ENCODE data around the gene NLRP11. TPM values are rescaled to one million over a fixed set of nuclear protein-coding genes. Genes with fewer than 3 reads are reported as not detected.

NLRP11 gene
- total RNA-seq, 6 experiments from 2014 or later, result 0.22 to 0.92 (median 0.25) TPM

GRCh38 chr19:55809381-55810058, 22.3 kb downstream of the NLRP11 start:
- ATAC-seq, result peak; percentile 97 to 99 (median 98)
- intact Hi-C loops (cut with DNase I), result loop anchor here in 1 of 2 donors (5.0 to 10.0 kb wide), 2 partner anchors 125 to 172 kb away; no protein-coding TSS in a partner anchor

DNA sequence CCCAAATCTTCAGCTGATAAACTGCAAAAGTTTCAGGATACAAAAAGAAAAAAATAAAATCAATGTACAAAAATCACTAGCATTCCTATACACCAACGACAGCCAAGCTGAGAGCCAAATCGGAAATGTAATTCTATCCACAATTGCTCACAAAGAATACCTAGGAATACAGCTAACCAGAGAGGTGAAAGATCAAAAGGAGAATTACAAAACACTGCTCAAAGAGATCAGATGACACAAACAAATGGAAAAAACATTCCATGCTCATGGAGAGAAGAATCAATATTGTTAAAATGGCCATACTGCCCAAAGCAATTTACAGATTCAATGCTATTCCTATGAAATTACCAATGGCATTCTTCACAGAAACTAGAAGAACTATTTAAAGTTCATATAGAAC, 29.5 kb downstream of the NLRP11 start:
- intact Hi-C loops (cut with DNase I), result loop anchor here in 1 of 2 donors (10.0 kb wide), 1 partner anchor 117 kb away; no protein-coding TSS in a partner anchor
- WGBS (ENCODE audit: insufficient coverage, low coverage, low lambda C conversion rate, missing lambda C conversion rate), result 33% methylated on average over 2 of the region's 2 CpGs
- Histone ChIP-seq H3K27ac (no peak overlapping the region), H3K9me3 (no peaks in the 10 kb centered on the region), H3K27me3 (no peaks in the 10 kb centered on the region), H3K36me3 (no peaks in the 10 kb centered on the region), H3K4me3 (no peak overlapping the region), H3K4me1 (no peaks in the 10 kb centered on the region)
- ATAC-seq, result peak in 3 of 4 donors; percentile 48 to 69 (median 55)
- no peak for TF ChIP-seq CTCF (IDR thresholded peaks at IDR 0.05)
- no peak for TF ChIP-seq POLR2A (IDR thresholded peaks at IDR 0.05)
- DNase-seq, result no peak

More at GRCh38 chr19:55809381-55810058, 22.3 kb downstream of the NLRP11 start:
- H3K27me3 ChIP-seq, result no peaks in the 10 kb centered on the region
- peaks cover 0 to 8% (median 0%) of the 10 kb centered on the region in 4 donors for H3K4me1 ChIP-seq
- H3K36me3 ChIP-seq, result no peaks in the 10 kb centered on the region
- H3K4me3 ChIP-seq, result peak overlapping the region in 2 of 3 donors; percentile 17 to 18
- peak; percentile 68 to 81 (median 79) for DNase-seq
- no peak overlapping the region for H3K27ac ChIP-seq
- TF ChIP-seq POLR2A (IDR thresholded peaks at IDR 0.05) (no peak), CTCF (IDR thresholded peaks at IDR 0.05) (peak; percentile 66 to 73 (median 68))
- 17% methylated on average over 16 of the region's 20 CpGs for WGBS (ENCODE audit: insufficient coverage, low coverage, low lambda C conversion rate, missing lambda C conversion rate)
- no peaks in the 10 kb centered on the region for H3K9me3 ChIP-seq

- TF ChIP-seq POLR2A (IDR thresholded peaks at IDR 0.05) (no peak), CTCF (IDR thresholded peaks at IDR 0.05) (no peak)
- DNase-seq, result no peak
- H3K9me3 ChIP-seq, result no peaks in the 10 kb centered on the region
- H3K4me3 ChIP-seq, result no peak overlapping the region
- H3K4me1 ChIP-seq, result no peaks in the 10 kb centered on the region
- H3K27ac ChIP-seq, result no peak overlapping the region
- no peak for ATAC-seq
- H3K36me3 ChIP-seq, result no peaks in the 10 kb centered on the region
- 69% methylated on average over 7 of the region's 7 CpGs for WGBS (ENCODE audit: insufficient coverage, low coverage, low lambda C conversion rate, missing lambda C conversion rate)
- intact Hi-C loops (cut with DNase I), result loop anchor here in 1 of 2 donors (10.0 kb wide), 1 partner anchor 117 kb away; no protein-coding TSS in a partner anchor
- no peaks in the 10 kb centered on the region for H3K27me3 ChIP-seq
Measured at GRCh38 chr19:55801416-55801815, 30.4 kb downstream of the NLRP11 start.

DNA sequence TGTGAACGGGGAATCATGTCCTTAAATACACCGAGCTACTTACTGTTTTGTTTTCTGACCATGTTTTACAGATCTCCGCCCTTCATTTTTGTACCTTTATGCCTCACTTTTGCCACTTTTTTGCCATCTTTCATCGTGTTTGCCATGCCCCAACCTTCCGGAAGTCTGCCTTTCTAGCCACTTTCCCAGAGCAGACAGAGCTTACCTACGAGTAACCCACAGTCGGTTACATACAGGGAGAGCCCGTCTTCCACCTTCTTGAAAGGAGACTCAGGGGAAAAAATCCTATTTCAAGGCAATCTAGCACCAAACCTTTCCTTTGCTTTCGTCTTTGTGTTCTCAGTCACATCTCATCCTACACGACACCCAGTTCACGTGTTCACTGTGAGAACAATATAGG, 36.8 kb downstream of the NLRP11 start:
- WGBS (ENCODE audit: insufficient coverage, low coverage, low lambda C conversion rate, missing lambda C conversion rate), result 89% methylated on average over 11 of the region's 11 CpGs
- TF ChIP-seq POLR2A (IDR thresholded peaks at IDR 0.05), result no peak

DNA sequence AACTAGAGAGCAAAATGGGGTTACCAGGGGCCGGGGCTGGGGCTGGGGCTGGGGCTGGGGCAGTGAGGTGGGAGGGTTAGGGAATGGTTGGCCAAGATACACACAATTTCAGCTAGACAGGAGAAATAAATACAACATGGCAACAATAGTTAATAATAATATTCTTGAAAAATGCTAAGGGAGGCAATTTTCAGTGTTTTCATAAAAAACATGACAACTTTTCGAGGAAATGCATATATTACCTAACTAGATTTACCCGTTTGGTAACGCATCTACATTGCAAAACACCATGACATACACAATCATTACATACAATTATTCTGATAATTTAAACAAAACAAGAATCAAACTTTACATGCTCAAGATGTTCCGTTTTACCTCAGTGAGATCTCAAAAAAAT, 50.7 kb downstream of the NLRP11 start:
- TF ChIP-seq CTCF (IDR thresholded peaks at IDR 0.05), result no peak
- no peak for TF ChIP-seq POLR2A (IDR thresholded peaks at IDR 0.05)
- H3K4me1 ChIP-seq, result no peaks in the 10 kb centered on the region
- ATAC-seq, result no peak

More for the DNA sequence above, 36.8 kb downstream of the NLRP11 start:
- DNase-seq (no peak), ATAC-seq (no peak)
- Histone ChIP-seq H3K27ac (no peak overlapping the region), H3K4me1 (no peaks in the 10 kb centered on the region), H3K27me3 (no peaks in the 10 kb centered on the region), H3K9me3 (no peaks in the 10 kb centered on the region), H3K36me3 (no peaks in the 10 kb centered on the region), H3K4me3 (no peak overlapping the region)
- intact Hi-C loops (cut with DNase I), result no loop called here

More for the DNA sequence above, 50.7 kb downstream of the NLRP11 start:
- DNase-seq, result no peak
- 52% methylated on average over 5 of the region's 5 CpGs for WGBS (ENCODE audit: insufficient coverage, low coverage, low lambda C conversion rate, missing lambda C conversion rate)
- Histone ChIP-seq H3K27ac (no peak overlapping the region), H3K9me3 (no peaks in the 10 kb centered on the region), H3K27me3 (no peaks in the 10 kb centered on the region), H3K36me3 (no peaks in the 10 kb centered on the region), H3K4me3 (no peak overlapping the region)
- intact Hi-C loops (cut with DNase I), result no loop called here

Data from right lobe of liver (tissue), 6 donors.